Endothelial cell (in vitro differentiated cells): ENCODE results near the gene STARD13. TPM values are rescaled to one million over a fixed set of nuclear protein-coding genes. Genes with fewer than 3 reads are reported as not detected.

Experiments
- DNase-seq: peaks from one replicate; pipeline ENCODE4 v3.0.0; 2021; ENCODE audit warnings: low spot score
- H3K27ac Mint-ChIP-seq: one replicate; pipeline ENCODE4 v1.8.0; 2021; ENCODE audit warnings: mixed read lengths, inconsistent platforms; ENCODE audit not compliant: unreplicated experiment
- H3K27me3 Mint-ChIP-seq: one replicate; pipeline ENCODE4 v1.8.0; 2021; ENCODE audit warnings: mild to moderate bottlenecking, moderate library complexity, mixed read lengths, inconsistent platforms; ENCODE audit not compliant: unreplicated experiment
- H3K36me3 Mint-ChIP-seq: one replicate; pipeline ENCODE4 v1.8.0; 2021; ENCODE audit warnings: mild to moderate bottlenecking, low read depth, mixed read lengths, inconsistent platforms; ENCODE audit not compliant: unreplicated experiment
- H3K4me1 Mint-ChIP-seq: one replicate; pipeline ENCODE4 v1.8.0; 2021; ENCODE audit warnings: mild to moderate bottlenecking, mixed read lengths, inconsistent platforms; ENCODE audit not compliant: unreplicated experiment
- H3K4me3 Mint-ChIP-seq: one replicate; pipeline ENCODE4 v1.8.0; 2021; ENCODE audit warnings: mild to moderate bottlenecking, mixed read lengths, inconsistent platforms; ENCODE audit not compliant: unreplicated experiment
- H3K9me3 Mint-ChIP-seq: one replicate; pipeline ENCODE4 v1.8.0; 2021; ENCODE audit warnings: mixed read lengths, inconsistent platforms; ENCODE audit not compliant: unreplicated experiment
- total RNA-seq: library from RNA; stranded (reverse); fragmentation: NEBNext Ultra II Directional; extraction: Animal tissue kit (Norgen Biotek cat#: 25700); gene quantifications from one replicate; pipeline ENCODE4 v1.2.1, GENCODE V29; 2021; ENCODE audit not compliant: unreplicated experiment
- TF ChIP-seq, protein P1 (sequence below): fragments of 200-600 bp; sonication (generic); IDR thresholded peaks from one replicate; pipeline ENCODE4 v1.5.0; 2021; ENCODE audit warnings: antibody characterized with exemption; ENCODE audit not compliant: unreplicated experiment

Gene STARD13
- total RNA-seq, 1 donor from 2014 or later = 63.8 TPM

DNA sequence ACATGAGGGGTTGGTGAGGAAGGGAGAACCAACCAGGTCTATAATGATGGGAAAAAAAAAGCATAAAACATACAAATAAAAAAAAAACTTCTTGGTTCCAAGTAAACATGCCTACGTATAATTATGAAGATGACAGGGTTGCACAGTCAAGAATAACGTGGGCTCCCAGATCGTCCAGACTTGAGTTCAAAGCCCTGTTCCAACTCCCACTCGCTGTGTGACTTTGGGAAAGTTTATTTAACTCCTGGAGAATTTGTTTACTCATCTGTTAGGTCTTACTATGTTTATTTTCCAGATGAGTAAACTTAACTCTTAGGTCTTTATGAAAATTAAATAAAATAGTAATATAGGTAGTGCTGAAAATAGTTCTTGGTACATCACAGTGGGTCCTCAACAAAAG lies 13.8 kb downstream of the STARD13 start:
- no peaks in the 10 kb centered on the region for H3K9me3 Mint-ChIP-seq
- no peak for DNase-seq
- H3K36me3 Mint-ChIP-seq = no peaks in the 10 kb centered on the region
- H3K4me1 Mint-ChIP-seq = peaks cover 21% of the 10 kb centered on the region
- H3K4me3 Mint-ChIP-seq = no peak overlapping the region
- H3K27ac Mint-ChIP-seq = no peak overlapping the region
- TF ChIP-seq, protein P1, sequence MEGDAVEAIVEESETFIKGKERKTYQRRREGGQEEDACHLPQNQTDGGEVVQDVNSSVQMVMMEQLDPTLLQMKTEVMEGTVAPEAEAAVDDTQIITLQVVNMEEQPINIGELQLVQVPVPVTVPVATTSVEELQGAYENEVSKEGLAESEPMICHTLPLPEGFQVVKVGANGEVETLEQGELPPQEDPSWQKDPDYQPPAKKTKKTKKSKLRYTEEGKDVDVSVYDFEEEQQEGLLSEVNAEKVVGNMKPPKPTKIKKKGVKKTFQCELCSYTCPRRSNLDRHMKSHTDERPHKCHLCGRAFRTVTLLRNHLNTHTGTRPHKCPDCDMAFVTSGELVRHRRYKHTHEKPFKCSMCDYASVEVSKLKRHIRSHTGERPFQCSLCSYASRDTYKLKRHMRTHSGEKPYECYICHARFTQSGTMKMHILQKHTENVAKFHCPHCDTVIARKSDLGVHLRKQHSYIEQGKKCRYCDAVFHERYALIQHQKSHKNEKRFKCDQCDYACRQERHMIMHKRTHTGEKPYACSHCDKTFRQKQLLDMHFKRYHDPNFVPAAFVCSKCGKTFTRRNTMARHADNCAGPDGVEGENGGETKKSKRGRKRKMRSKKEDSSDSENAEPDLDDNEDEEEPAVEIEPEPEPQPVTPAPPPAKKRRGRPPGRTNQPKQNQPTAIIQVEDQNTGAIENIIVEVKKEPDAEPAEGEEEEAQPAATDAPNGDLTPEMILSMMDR = no peak
- H3K27me3 Mint-ChIP-seq = peaks cover 1% of the 10 kb centered on the region

DNA sequence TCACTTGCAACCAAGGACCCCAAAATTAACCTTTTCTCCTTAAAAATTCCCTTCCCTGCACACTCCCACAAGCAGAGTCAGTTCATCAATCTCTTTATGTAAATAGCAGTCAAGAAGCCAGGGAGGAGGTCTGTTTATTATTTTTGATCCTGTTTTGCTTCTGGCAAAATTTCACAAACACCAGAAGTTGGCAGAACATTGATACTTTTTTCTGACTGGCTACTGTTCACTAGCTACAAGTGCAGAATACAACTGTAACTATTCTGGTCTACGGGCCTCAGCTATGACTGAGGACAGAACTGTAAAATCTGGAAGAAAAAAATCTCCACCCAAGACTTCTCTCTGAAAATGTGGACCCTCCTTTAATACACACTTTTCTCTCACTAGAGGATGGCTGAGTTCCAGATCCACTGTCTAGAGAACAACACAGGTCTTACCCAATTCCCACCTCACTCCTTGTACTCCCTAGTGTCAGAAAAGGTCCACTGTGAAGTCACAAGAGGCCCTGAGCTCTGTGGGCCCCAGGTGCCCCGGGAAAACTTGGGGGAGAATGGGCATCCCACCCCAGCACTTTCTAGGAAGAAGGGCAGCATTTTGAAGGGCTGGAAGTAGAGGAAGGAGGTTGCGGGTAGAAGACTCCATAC lies 14.5 kb downstream of the STARD13 start:
- peaks cover 16% of the 10 kb centered on the region for H3K4me1 Mint-ChIP-seq
- no peaks in the 10 kb centered on the region for H3K9me3 Mint-ChIP-seq
- TF ChIP-seq, protein P1 = no peak
- no peaks in the 10 kb centered on the region for H3K36me3 Mint-ChIP-seq
- DNase-seq = no peak
- H3K27me3 Mint-ChIP-seq = peaks cover 1% of the 10 kb centered on the region
- H3K27ac Mint-ChIP-seq = peak overlapping the region; percentile 22
- no peak overlapping the region for H3K4me3 Mint-ChIP-seq

DNA sequence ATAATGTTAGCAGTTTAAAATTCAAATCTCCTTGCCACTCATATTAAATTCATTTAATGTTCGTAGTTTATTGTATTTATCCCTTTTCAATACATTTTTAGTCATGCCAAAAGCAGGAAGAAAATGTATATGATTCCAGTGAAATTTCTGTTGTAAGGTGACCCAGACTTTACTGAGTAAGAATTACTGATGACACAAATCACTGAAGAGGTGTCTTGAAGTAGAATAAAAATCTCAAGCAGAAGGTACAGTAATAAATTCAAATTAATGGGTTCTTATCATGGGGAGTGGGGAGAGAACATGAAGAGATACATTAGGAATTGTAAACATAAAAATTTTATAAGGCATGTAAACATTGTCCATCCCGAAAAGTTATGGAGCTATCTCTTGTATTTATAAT lies 19.9 kb downstream of the STARD13 start:
- H3K36me3 Mint-ChIP-seq = no peaks in the 10 kb centered on the region
- DNase-seq = no peak
- TF ChIP-seq, protein P1 = no peak
- peaks cover 35% of the 10 kb centered on the region for H3K4me1 Mint-ChIP-seq
- no peaks in the 10 kb centered on the region for H3K9me3 Mint-ChIP-seq
- peaks cover 3% of the 10 kb centered on the region for H3K27me3 Mint-ChIP-seq
- H3K27ac Mint-ChIP-seq = no peak overlapping the region
- no peak overlapping the region for H3K4me3 Mint-ChIP-seq

DNA sequence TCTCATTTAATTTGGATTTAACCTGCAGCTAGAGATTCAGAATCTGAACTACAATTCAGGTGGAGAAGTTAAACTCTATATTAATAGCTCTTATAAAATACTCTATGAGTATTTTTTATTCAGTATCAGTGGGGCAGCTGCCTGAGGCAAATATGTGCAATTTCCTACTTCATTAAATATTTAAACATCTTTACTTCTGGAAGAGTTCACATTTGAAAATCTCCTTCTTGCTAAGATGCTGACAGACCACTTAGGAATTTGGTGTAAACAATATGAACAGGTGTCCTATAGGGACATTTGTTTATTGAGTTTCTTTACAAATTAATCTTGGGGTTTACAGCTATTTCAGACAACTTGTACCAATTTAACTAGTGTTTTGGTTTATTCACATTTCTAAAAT lies 20.4 kb downstream of the STARD13 start:
- TF ChIP-seq, protein P1 = no peak
- no peaks in the 10 kb centered on the region for H3K36me3 Mint-ChIP-seq

DNA sequence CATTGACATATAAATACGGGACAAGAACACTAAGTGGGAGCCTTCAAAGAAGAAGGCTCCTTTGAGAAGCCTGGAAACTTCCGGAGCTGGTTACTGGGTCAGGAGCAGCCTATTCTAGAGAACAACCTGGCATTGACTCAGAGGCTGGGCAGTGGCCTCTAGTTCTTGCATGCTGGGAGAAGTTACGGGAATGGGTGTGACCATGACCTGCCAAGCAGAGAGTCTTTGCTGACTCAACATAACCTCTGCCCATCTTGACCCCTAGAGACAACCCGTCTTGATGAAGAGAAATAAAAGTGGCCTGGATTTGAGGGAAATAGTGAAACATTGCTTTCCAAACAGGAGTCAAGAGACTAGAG lies 21.0 kb downstream of the STARD13 start:
- Mint-ChIP-seq H3K36me3 (no peaks in the 10 kb centered on the region), H3K4me1 (peaks cover 42% of the 10 kb centered on the region), H3K27ac (no peak overlapping the region), H3K4me3 (no peak overlapping the region), H3K9me3 (no peaks in the 10 kb centered on the region), H3K27me3 (peaks cover 3% of the 10 kb centered on the region)
- TF ChIP-seq, protein P1 = no peak
- DNase-seq = no peak

More for the DNA sequence above, 20.4 kb downstream of the STARD13 start:
- Mint-ChIP-seq H3K27me3 (peaks cover 3% of the 10 kb centered on the region), H3K27ac (no peak overlapping the region), H3K4me3 (no peak overlapping the region), H3K9me3 (no peaks in the 10 kb centered on the region), H3K4me1 (peaks cover 40% of the 10 kb centered on the region)
- no peak for DNase-seq
